Measurements from ENCODE around the gene AGAP1.

DNA sequence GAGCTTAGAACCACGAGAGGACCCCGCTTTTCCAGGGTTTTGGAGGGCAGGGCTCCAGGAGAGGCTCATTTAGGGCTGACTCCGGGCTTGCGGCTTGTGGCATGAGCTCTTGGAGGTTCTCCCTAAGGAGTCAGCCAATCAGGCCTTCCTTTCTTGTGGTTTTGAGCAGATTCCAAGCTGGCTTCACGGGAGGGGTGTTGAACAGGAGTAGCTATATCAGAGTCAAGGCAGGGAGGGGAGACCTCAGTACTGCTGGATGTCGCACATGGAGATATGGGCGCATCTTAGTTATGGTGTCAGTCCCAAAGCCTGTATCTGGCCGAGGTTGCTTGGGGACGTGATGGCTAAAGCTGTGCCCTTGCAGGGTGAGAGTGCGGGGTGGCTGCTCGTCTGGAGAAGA lies 98.6 kb downstream of the AGAP1 start:
- no peak for TF ChIP-seq POLR2A (IDR thresholded peaks at IDR 0.05)
- TF ChIP-seq, protein P1, sequence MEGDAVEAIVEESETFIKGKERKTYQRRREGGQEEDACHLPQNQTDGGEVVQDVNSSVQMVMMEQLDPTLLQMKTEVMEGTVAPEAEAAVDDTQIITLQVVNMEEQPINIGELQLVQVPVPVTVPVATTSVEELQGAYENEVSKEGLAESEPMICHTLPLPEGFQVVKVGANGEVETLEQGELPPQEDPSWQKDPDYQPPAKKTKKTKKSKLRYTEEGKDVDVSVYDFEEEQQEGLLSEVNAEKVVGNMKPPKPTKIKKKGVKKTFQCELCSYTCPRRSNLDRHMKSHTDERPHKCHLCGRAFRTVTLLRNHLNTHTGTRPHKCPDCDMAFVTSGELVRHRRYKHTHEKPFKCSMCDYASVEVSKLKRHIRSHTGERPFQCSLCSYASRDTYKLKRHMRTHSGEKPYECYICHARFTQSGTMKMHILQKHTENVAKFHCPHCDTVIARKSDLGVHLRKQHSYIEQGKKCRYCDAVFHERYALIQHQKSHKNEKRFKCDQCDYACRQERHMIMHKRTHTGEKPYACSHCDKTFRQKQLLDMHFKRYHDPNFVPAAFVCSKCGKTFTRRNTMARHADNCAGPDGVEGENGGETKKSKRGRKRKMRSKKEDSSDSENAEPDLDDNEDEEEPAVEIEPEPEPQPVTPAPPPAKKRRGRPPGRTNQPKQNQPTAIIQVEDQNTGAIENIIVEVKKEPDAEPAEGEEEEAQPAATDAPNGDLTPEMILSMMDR (IDR thresholded peaks at IDR 0.05) = no peak
- no peak for TF ChIP-seq POLR2AphosphoS5 (IDR thresholded peaks at IDR 0.05)
